Testis (tissue), 3 donors: ENCODE measurements around the gene NFATC2IP. TPM values are rescaled to one million over a fixed set of nuclear protein-coding genes. Genes with fewer than 3 reads are reported as not detected.
A peak's percentile ranks its signal among the peaks of the same experiment; 100 is the strongest.

ENCODE experiments used
- DNase-seq: peaks from one replicate; pipeline ENCODE4 v3.0.0-alpha.2; 2019
- H3K27ac ChIP-seq, 2 donors: fragments of 200-600 bp; sonication (generic); one replicate each; pipeline ENCODE4 v1.5.1; 2019
- H3K27me3 ChIP-seq: fragments of 200-600 bp; sonication (generic); one replicate; pipeline ENCODE4 v1.5.1; 2019
- H3K36me3 ChIP-seq: fragments of 200-600 bp; sonication (generic); one replicate; pipeline ENCODE4 v1.5.1; 2017; ENCODE audit warnings: low read depth; ENCODE audit errors: missing control alignments
- H3K4me1 ChIP-seq: fragments of 200-600 bp; sonication (generic); one replicate; pipeline ENCODE4 v1.5.1; 2019
- H3K4me3 ChIP-seq, 2 donors: fragments of 200-600 bp; sonication (generic); one replicate each; pipeline ENCODE4 v1.5.1; 2017 to 2019
- H3K9me3 ChIP-seq: fragments of 200-600 bp; sonication (generic); one replicate; pipeline ENCODE4 v1.5.1; 2017
- POLR2A ChIP-seq: fragments of 450-650 bp; IDR thresholded peaks from one replicate; pipeline ENCODE4 v1.6.1; 2017; ENCODE audit warnings: antibody characterized with exemption, mild to moderate bottlenecking, moderate library complexity
- WGBS, 2 donors: methylation state at CpG; one replicate each; pipeline ENCODE4 v1.1.5; 2018; 5-methylcytosine and 5-hydroxymethylcytosine counted together
- intact Hi-C: fragments of 100-400 bp; cut with DNase I; formaldehyde crosslinking; loops from one replicate; pipeline ENCODE4 v1.15.1; 2023; ENCODE audit warnings: low total_unique reads
- polyA plus RNA-seq: library from polyadenylated mRNA; stranded (reverse); fragments of 350-450 nt; fragmentation: Illumina TruSeq; extraction: RNeasy Lipid Tissue Mini Kit (QIAGEN cat#74804); gene quantifications from one replicate; pipeline ENCODE4 v1.2.3, GENCODE V29; 2014; ENCODE audit warnings: low read depth, low replicate concordance; ENCODE audit not compliant: insufficient read depth
- total RNA-seq, 2 donors: library from RNA; depleted of rRNA; stranded (reverse); fragments of >200 nt; gene quantifications; one replicate each; pipeline ENCODE4 v1.2.3, GENCODE V29; 2016
- TF ChIP-seq, protein P1 (sequence below), 3 experiments: fragments of 450-650 bp in 2 of 3; fragments of 200-600 bp in 1 of 3; sonication (generic) in 1 of 3; IDR thresholded peaks; one replicate each; pipeline ENCODE4 v1.5.1; 2016 to 2019; ENCODE audit warnings: antibody characterized with exemption in 3 of 3, mild to moderate bottlenecking in 2 of 3, moderate library complexity in 1 of 3

Gene NFATC2IP
- total and polyA plus RNA-seq, 3 donors from 2014 or later, result 69.0 to 111 (median 81.1) TPM

DNA sequence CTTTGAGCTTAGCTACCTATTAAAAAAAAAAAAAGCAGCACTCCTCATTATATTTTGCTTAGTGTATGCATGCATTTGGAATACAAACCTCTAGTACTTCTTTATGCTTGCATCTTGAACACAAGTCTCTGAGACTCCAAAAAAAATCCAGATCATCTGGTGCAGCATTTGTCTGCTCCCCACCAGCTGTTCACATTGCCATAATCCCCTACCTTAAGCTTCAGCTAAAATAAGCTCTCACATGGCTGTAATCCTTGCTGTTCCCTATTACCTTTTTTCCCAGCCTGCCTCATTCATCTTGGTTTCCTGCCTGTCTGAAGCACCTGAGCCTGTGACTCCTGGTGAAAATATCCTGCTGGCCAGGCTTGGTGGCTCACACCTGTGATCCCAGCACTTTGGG lies 7.5 kb upstream of the NFATC2IP start:
- intact Hi-C loops, result no loop called here
- Histone ChIP-seq H3K9me3 (no peaks in the 10 kb centered on the region), H3K27me3 (no peaks in the 10 kb centered on the region), H3K4me3 (no peak overlapping the region), H3K4me1 (no peaks in the 10 kb centered on the region), H3K27ac (no peak overlapping the region), H3K36me3 (no peaks in the 10 kb centered on the region)
- no peak for DNase-seq
- no peak for TF ChIP-seq POLR2A
- TF ChIP-seq, protein P1, sequence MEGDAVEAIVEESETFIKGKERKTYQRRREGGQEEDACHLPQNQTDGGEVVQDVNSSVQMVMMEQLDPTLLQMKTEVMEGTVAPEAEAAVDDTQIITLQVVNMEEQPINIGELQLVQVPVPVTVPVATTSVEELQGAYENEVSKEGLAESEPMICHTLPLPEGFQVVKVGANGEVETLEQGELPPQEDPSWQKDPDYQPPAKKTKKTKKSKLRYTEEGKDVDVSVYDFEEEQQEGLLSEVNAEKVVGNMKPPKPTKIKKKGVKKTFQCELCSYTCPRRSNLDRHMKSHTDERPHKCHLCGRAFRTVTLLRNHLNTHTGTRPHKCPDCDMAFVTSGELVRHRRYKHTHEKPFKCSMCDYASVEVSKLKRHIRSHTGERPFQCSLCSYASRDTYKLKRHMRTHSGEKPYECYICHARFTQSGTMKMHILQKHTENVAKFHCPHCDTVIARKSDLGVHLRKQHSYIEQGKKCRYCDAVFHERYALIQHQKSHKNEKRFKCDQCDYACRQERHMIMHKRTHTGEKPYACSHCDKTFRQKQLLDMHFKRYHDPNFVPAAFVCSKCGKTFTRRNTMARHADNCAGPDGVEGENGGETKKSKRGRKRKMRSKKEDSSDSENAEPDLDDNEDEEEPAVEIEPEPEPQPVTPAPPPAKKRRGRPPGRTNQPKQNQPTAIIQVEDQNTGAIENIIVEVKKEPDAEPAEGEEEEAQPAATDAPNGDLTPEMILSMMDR (IDR thresholded peaks at IDR 0.05), result no peak

DNA sequence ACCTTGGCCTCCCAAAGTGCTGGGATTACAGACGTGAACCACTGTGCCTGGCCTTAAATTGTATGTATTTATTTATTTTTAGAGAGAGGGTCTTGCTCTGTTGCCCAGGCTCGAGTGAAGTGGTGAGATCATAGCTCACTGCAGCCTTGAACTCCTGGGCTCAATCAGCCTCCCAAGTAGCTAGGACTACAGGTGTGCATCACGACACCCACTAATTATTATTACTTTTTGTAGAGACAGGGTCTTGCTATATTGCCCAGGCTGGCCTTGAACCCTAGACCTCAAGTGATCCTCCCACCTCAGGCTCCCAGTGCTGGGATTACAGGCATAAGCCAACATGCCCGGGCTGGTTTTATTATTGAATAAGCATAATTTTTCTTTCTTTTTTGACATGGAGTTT lies 4.1 kb upstream of the NFATC2IP start:
- TF ChIP-seq, protein P1 (IDR thresholded peaks at IDR 0.05), result no peak
- no peak for TF ChIP-seq POLR2A
- DNase-seq, result no peak
- Histone ChIP-seq H3K4me3 (no peak overlapping the region), H3K36me3 (no peaks in the 10 kb centered on the region), H3K4me1 (peaks cover 2% of the 10 kb centered on the region), H3K9me3 (no peaks in the 10 kb centered on the region), H3K27ac (no peak overlapping the region), H3K27me3 (no peaks in the 10 kb centered on the region)
- 72 to 75% methylated on average over 4 of the region's 4 CpGs for WGBS, 2 donors
- intact Hi-C loops, result loop anchor here (5.0 kb wide), 1 partner anchor 129 kb away; no protein-coding TSS in a partner anchor

- Histone ChIP-seq H3K36me3 (no peaks in the 10 kb centered on the region), H3K27ac (peak overlapping the region; percentile 80 to 84), H3K9me3 (no peaks in the 10 kb centered on the region), H3K27me3 (no peaks in the 10 kb centered on the region), H3K4me1 (peaks cover 9% of the 10 kb centered on the region), H3K4me3 (peak overlapping the region; percentile 79 to 89)
- intact Hi-C loops, result no loop called here
- 1 to 3% methylated on average over 17 of the region's 17 CpGs for WGBS, 2 donors
- TF ChIP-seq POLR2A, result no peak
- TF ChIP-seq, protein P1 (IDR thresholded peaks at IDR 0.05), result no peak
- no peak for DNase-seq
These were observed 740 bp downstream of the NFATC2IP start for GRCh38 chr16:28951410-28951943.

- peaks cover under 1% of the 10 kb centered on the region for H3K36me3 ChIP-seq
- intact Hi-C loops, result no loop called here
- no peak overlapping the region for H3K27ac ChIP-seq
- H3K27me3 ChIP-seq, result no peaks in the 10 kb centered on the region
- 93 to 94% methylated on average over 9 of the region's 9 CpGs for WGBS, 2 donors
- DNase-seq, result no peak
- no peak overlapping the region for H3K4me3 ChIP-seq
- H3K9me3 ChIP-seq, result no peaks in the 10 kb centered on the region
- no peaks in the 10 kb centered on the region for H3K4me1 ChIP-seq
- TF ChIP-seq, protein P1 (IDR thresholded peaks at IDR 0.05), result no peak
- TF ChIP-seq POLR2A, result no peak
These were observed 7.5 kb downstream of the NFATC2IP start for GRCh38 chr16:28958216-28958615.

DNA sequence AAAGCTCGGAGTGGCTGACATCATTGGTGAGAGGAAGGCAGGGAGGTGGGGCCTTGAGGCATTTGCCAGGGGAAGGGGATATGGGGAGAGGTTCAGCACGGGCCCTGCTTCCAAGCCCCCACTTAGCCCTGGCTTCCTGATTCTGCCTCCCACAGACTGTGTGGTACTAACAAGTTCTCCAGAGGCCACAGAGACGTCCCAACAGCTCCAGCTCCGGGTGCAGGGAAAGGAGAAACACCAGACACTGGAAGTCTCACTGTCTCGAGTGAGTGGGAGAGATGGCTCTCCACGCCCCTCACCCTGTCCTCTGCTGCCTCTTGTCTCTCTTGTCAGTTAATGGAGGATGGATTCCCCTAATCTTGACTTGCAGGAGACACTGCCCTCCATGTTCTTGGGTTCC lies 8.1 kb downstream of the NFATC2IP start:
- intact Hi-C loops, result no loop called here
- H3K4me3 ChIP-seq, result no peak overlapping the region
- H3K27me3 ChIP-seq, result no peaks in the 10 kb centered on the region
- no peak overlapping the region for H3K27ac ChIP-seq
- H3K4me1 ChIP-seq, result no peaks in the 10 kb centered on the region
- peaks cover 3% of the 10 kb centered on the region for H3K36me3 ChIP-seq
- DNase-seq, result no peak
- 91 to 94% methylated on average over 5 to 6 of the region's 6 CpGs for WGBS, 2 donors
- TF ChIP-seq POLR2A, result no peak
- TF ChIP-seq, protein P1 (IDR thresholded peaks at IDR 0.05), result no peak
- H3K9me3 ChIP-seq, result no peaks in the 10 kb centered on the region
